ENCODE results near the gene RNF7.

RNF7 gene

DNA sequence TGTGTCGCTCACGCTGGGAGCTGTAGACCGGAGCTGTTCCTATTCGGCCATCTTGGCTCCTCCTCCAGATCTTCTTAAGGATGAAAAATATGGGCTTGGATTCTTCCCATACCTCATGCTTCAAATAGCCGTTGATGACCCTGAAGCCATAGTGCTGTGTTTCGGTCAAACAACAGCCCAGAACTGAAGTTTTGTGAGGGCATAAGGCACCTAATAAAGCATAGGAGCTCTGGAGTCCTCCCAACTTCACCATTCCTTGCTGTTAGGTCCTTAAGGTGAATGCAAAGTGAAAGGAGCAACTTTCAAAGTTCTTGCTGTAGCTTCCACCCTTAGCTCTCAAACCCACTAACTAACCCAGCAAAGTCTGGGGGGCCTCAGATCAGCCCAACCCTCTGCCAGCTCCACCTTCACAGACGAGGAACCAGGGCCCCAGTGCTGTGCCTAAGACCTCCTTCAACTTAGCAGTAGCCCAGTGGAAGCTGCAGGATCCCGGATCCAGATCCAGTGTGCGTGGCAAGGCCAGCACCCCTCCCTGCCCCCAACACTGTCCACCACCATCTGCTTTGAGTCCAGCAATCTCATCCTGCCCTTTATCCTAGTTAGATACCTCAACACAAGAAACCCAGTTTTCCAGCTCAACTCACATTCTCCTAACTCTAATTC is 25.1 kb downstream of the RNF7 start, which contains the start of gene GRK7:
Gene GRK7 (plus strand): TSS at position 321 of the 663 bp plus-strand sequence. CDS start 14,877 bp downstream, outside the sequence.
- Histone ChIP-seq H3K79me2 (ENCODE audit: low read length) (no peaks in the 10 kb centered on the region), H3K4me1 (ENCODE audit: low read length) (no peaks in the 10 kb centered on the region), H3K4me3 (ENCODE audit: low read length) (no peak within 1 kb of the TSS), H3K9me3 (ENCODE audit: insufficient read depth, low read length) (no peaks in the 10 kb centered on the region), H4K20me1 (ENCODE audit: insufficient read depth, low read length) (no peaks in the 10 kb centered on the region), H3K36me3 (replicated peaks; ENCODE audit: low read depth, low read length) (no peaks in the 10 kb centered on the region), H3K27me3 (ENCODE audit: low read depth, low read length) (no peaks in the 10 kb centered on the region), H3K9ac (ENCODE audit: low read length) (no peak within 1 kb of the TSS), H2AFZ (ENCODE audit: low read depth, low read length) (no peak within 1 kb of the TSS), H3K27ac (ENCODE audit: low read length) (no peak within 1 kb of the TSS), H3K4me2 (ENCODE audit: low read length) (no peak within 1 kb of the TSS)
- TF ChIP-seq, protein P1, sequence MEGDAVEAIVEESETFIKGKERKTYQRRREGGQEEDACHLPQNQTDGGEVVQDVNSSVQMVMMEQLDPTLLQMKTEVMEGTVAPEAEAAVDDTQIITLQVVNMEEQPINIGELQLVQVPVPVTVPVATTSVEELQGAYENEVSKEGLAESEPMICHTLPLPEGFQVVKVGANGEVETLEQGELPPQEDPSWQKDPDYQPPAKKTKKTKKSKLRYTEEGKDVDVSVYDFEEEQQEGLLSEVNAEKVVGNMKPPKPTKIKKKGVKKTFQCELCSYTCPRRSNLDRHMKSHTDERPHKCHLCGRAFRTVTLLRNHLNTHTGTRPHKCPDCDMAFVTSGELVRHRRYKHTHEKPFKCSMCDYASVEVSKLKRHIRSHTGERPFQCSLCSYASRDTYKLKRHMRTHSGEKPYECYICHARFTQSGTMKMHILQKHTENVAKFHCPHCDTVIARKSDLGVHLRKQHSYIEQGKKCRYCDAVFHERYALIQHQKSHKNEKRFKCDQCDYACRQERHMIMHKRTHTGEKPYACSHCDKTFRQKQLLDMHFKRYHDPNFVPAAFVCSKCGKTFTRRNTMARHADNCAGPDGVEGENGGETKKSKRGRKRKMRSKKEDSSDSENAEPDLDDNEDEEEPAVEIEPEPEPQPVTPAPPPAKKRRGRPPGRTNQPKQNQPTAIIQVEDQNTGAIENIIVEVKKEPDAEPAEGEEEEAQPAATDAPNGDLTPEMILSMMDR (IDR thresholded peaks at IDR 0.05; ENCODE audit: low read depth, low read length): no peak
- TF ChIP-seq EZH2phosphoT487 (IDR thresholded peaks at IDR 0.05; ENCODE audit: low read depth): no peak

DNA sequence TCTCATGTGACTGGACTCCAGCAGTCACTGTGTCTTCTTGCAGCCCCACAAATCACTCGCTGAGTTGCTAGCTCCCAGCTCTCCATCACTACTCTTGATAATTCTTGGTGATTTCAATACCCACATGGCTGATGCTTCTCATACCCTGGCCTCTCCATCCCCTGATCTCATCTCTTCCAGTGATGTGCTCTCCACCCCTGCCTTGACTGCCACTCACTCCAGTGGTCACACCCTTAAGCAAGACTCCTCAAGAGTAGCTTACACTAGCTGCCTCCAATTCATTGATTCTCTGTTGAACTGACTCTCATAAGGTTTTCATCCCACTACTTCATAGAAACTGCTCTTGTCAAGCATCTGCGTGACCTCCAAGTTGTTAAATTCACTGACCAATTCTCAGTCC is 25.9 kb downstream of the RNF7 start:
- Histone ChIP-seq H3K4me2 (ENCODE audit: low read length) (no peak overlapping the region), H3K27me3 (ENCODE audit: low read depth, low read length) (no peaks in the 10 kb centered on the region), H4K20me1 (ENCODE audit: insufficient read depth, low read length) (no peaks in the 10 kb centered on the region), H3K4me1 (ENCODE audit: low read length) (no peaks in the 10 kb centered on the region), H3K79me2 (ENCODE audit: low read length) (no peaks in the 10 kb centered on the region), H2AFZ (ENCODE audit: low read depth, low read length) (no peak overlapping the region), H3K4me3 (ENCODE audit: low read length) (no peak overlapping the region), H3K9ac (ENCODE audit: low read length) (no peak overlapping the region), H3K9me3 (ENCODE audit: insufficient read depth, low read length) (no peaks in the 10 kb centered on the region), H3K27ac (ENCODE audit: low read length) (no peak overlapping the region), H3K36me3 (replicated peaks; ENCODE audit: low read depth, low read length) (no peaks in the 10 kb centered on the region)
- no peak for TF ChIP-seq EZH2phosphoT487 (IDR thresholded peaks at IDR 0.05; ENCODE audit: low read depth)
- TF ChIP-seq, protein P1 (IDR thresholded peaks at IDR 0.05; ENCODE audit: low read depth, low read length): no peak

DNA sequence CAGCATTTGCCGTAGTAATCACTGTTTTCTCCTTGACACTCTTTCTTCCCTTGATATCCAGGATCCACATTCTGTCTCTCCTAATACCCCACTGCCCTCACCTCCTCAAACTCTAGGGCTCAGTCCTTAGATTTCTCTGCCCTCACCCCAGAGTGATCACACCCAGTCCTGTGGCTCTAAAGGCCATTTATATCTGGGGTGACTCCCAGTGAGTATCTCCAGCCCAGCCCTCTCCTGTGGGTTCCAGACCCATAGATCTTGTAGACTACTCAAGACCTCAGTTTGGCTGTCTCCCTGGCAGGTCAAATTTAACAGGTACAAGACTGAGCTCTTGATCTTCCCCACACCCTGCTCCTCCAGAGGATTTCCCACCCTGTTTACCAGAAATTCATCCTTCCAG is 26.4 kb downstream of the RNF7 start:
- H3K9me3 ChIP-seq (ENCODE audit: insufficient read depth, low read length): no peaks in the 10 kb centered on the region
- no peak overlapping the region for H3K9ac ChIP-seq (ENCODE audit: low read length)
- H3K27ac ChIP-seq (ENCODE audit: low read length): no peak overlapping the region
- no peaks in the 10 kb centered on the region for H3K27me3 ChIP-seq (ENCODE audit: low read depth, low read length)
- TF ChIP-seq, protein P1 (IDR thresholded peaks at IDR 0.05; ENCODE audit: low read depth, low read length): no peak
- no peak for TF ChIP-seq EZH2phosphoT487 (IDR thresholded peaks at IDR 0.05; ENCODE audit: low read depth)
- H3K36me3 ChIP-seq (replicated peaks; ENCODE audit: low read depth, low read length): no peaks in the 10 kb centered on the region
- H2AFZ ChIP-seq (ENCODE audit: low read depth, low read length): no peak overlapping the region
- no peak overlapping the region for H3K4me2 ChIP-seq (ENCODE audit: low read length)
- H3K79me2 ChIP-seq (ENCODE audit: low read length): no peaks in the 10 kb centered on the region
- no peaks in the 10 kb centered on the region for H4K20me1 ChIP-seq (ENCODE audit: insufficient read depth, low read length)
- no peaks in the 10 kb centered on the region for H3K4me1 ChIP-seq (ENCODE audit: low read length)
- H3K4me3 ChIP-seq (ENCODE audit: low read length): no peak overlapping the region

DNA sequence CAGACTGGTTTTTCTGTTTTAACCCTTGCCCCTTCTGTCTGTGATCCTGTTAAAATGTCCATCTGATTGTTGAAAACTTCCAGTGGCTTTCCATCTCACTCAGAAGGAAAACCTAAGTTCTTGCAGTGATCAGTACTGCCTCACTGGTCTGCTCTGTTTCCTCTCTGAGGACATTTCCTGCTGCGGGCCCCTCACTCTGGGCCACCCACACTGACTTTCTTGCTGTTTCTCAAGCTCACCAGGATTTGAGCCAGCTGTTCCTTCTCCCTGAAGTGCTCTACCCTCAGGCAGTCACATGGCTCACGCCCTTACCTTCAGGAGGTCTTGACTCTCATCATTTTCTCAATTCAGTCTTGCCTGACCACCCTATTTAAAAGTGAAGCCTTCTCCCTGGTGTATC is 26.9 kb downstream of the RNF7 start:
- no peaks in the 10 kb centered on the region for H3K79me2 ChIP-seq (ENCODE audit: low read length)
- H3K4me3 ChIP-seq (ENCODE audit: low read length): no peak overlapping the region
- H3K9ac ChIP-seq (ENCODE audit: low read length): no peak overlapping the region
- H4K20me1 ChIP-seq (ENCODE audit: insufficient read depth, low read length): no peaks in the 10 kb centered on the region
- H3K36me3 ChIP-seq (replicated peaks; ENCODE audit: low read depth, low read length): no peaks in the 10 kb centered on the region
- no peak overlapping the region for H2AFZ ChIP-seq (ENCODE audit: low read depth, low read length)
- H3K27me3 ChIP-seq (ENCODE audit: low read depth, low read length): no peaks in the 10 kb centered on the region
- H3K27ac ChIP-seq (ENCODE audit: low read length): no peak overlapping the region
- H3K4me2 ChIP-seq (ENCODE audit: low read length): no peak overlapping the region
- H3K9me3 ChIP-seq (ENCODE audit: insufficient read depth, low read length): no peaks in the 10 kb centered on the region
- TF ChIP-seq, protein P1 (IDR thresholded peaks at IDR 0.05; ENCODE audit: low read depth, low read length): no peak
- no peak for TF ChIP-seq EZH2phosphoT487 (IDR thresholded peaks at IDR 0.05; ENCODE audit: low read depth)
- no peaks in the 10 kb centered on the region for H3K4me1 ChIP-seq (ENCODE audit: low read length)

Data from OCI-LY3 (cell line).